ENCODE results near the gene TRIP12.

The TRIP12 gene

GRCh38 chr2:229805559-229805958 is 116.2 kb downstream of the TRIP12 start:
- Histone ChIP-seq H3K27ac (no peak overlapping the region), H3K9me3 (no peaks in the 10 kb centered on the region), H3K4me3 (ENCODE audit: low read depth in 1 of 2, low read length in 1 of 2) (no peak overlapping the region), H3K4me1 (ENCODE audit: control insufficient read depth in 1 of 2, insufficient read depth in 1 of 2, low read depth in 1 of 2, low read length in 1 of 2) (no peaks in the 10 kb centered on the region), H3K27me3 (no peaks in the 10 kb centered on the region), H3K36me3 (peaks cover 97% of the 10 kb centered on the region)
- no peak for TF ChIP-seq CTCF (IDR thresholded peaks at IDR 0.05)

- Histone ChIP-seq H3K36me3 (peaks cover 99% of the 10 kb centered on the region), H3K27ac (no peak overlapping the region), H3K4me3 (ENCODE audit: low read depth in 1 of 2, low read length in 1 of 2) (no peak overlapping the region), H3K4me1 (ENCODE audit: control insufficient read depth in 1 of 2, insufficient read depth in 1 of 2, low read depth in 1 of 2, low read length in 1 of 2) (no peaks in the 10 kb centered on the region), H3K27me3 (no peaks in the 10 kb centered on the region), H3K9me3 (no peaks in the 10 kb centered on the region)
- TF ChIP-seq CTCF (IDR thresholded peaks at IDR 0.05) = no peak
These were observed 119.0 kb downstream of the TRIP12 start for GRCh38 chr2:229802785-229803184.

- Histone ChIP-seq H3K9me3 (no peaks in the 10 kb centered on the region), H3K36me3 (peaks cover 99% of the 10 kb centered on the region)
These were observed 120.6 kb downstream of the TRIP12 start for GRCh38 chr2:229800997-229801754.

GRCh38 chr2:229798446-229799155 is 123.2 kb downstream of the TRIP12 start:
- TF ChIP-seq CTCF (IDR thresholded peaks at IDR 0.05) = no peak
- Histone ChIP-seq H3K27me3 (no peaks in the 10 kb centered on the region), H3K4me1 (ENCODE audit: control insufficient read depth in 1 of 2, insufficient read depth in 1 of 2, low read depth in 1 of 2, low read length in 1 of 2) (no peaks in the 10 kb centered on the region), H3K4me3 (ENCODE audit: low read depth in 1 of 2, low read length in 1 of 2) (no peak overlapping the region), H3K27ac (no peak overlapping the region), H3K36me3 (peaks cover 99% of the 10 kb centered on the region), H3K9me3 (no peaks in the 10 kb centered on the region)

More at GRCh38 chr2:229800997-229801754, 120.6 kb downstream of the TRIP12 start:
- peak; percentile 19 for TF ChIP-seq CTCF (IDR thresholded peaks at IDR 0.05)
- Histone ChIP-seq H3K27ac (no peak overlapping the region), H3K27me3 (no peaks in the 10 kb centered on the region), H3K4me1 (ENCODE audit: control insufficient read depth in 1 of 2, insufficient read depth in 1 of 2, low read depth in 1 of 2, low read length in 1 of 2) (no peaks in the 10 kb centered on the region), H3K4me3 (ENCODE audit: low read depth in 1 of 2, low read length in 1 of 2) (no peak overlapping the region)

- no peak for TF ChIP-seq CTCF (IDR thresholded peaks at IDR 0.05)
- Histone ChIP-seq H3K4me1 (ENCODE audit: control insufficient read depth in 1 of 2, insufficient read depth in 1 of 2, low read depth in 1 of 2, low read length in 1 of 2) (no peaks in the 10 kb centered on the region), H3K4me3 (ENCODE audit: low read depth in 1 of 2, low read length in 1 of 2) (no peak overlapping the region), H3K27ac (no peak overlapping the region), H3K9me3 (no peaks in the 10 kb centered on the region), H3K36me3 (peaks cover 100% of the 10 kb centered on the region), H3K27me3 (no peaks in the 10 kb centered on the region)
These were observed 126.8 kb downstream of the TRIP12 start for GRCh38 chr2:229795058-229795457.

Data from neutrophil (primary cell).